Mammary epithelial cell (primary cell): ENCODE data around the gene CAMTA1.

Experiments used
- EZH2 ChIP-seq: IDR thresholded peaks from 2 replicates; pipeline ENCODE4 v1.6.1; 2012; ENCODE audit warnings: low read length, inconsistent platforms, borderline replicate concordance
- TF ChIP-seq, protein P1 (sequence below), 2 donors: IDR thresholded peaks in 1 of 2; conservative IDR thresholded peaks in 1 of 2; 2 replicates each; pipeline ENCODE4 v1.5.1; 2011 to 2012; ENCODE audit warnings: inconsistent platforms in 2 of 2, low read length in 2 of 2, mild to moderate bottlenecking in 2 of 2, control low read depth in 1 of 2, low read depth in 1 of 2; ENCODE audit not compliant: insufficient read depth in 1 of 2; ENCODE audit errors: extremely low read depth in 1 of 2

DNA sequence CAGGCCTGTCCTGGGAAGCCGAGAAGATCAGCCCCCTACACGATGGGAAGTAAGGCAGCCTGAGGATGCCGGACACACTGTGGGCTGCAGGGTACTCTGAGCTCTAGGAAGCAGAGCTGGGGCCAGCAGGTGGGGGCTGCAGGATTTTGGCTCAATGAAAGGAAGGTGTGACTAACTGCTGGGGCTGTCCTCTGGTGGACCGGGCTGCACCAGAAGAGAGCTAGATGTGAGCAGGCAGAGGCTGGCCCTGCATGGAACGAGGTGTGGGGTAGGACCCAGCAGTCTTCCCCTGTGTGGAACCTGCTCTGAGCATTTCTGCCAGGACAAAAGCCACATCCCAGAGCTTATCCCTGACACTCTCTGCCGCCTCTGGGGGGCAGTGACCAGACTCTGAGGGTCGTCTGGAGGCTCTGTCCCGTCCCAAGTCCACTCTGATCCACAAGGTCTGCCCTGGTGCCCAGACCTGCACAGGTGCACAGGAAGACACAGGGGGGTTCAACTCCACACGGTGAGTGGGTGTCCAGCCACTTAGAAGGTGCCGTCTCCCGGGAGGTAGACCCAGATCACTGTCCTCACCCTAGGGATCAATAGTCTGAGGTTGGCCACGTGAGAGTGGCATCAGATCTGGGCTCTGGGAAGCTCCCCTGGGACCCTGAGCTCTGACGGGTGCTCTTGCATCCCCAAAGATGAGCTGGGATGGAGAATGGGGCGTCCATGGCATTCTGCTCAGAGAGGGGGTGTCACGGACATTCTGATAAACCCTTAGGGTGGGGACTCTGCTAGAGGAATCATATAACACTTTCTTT is 798.2 kb downstream of the CAMTA1 start:
- TF ChIP-seq, protein P1, sequence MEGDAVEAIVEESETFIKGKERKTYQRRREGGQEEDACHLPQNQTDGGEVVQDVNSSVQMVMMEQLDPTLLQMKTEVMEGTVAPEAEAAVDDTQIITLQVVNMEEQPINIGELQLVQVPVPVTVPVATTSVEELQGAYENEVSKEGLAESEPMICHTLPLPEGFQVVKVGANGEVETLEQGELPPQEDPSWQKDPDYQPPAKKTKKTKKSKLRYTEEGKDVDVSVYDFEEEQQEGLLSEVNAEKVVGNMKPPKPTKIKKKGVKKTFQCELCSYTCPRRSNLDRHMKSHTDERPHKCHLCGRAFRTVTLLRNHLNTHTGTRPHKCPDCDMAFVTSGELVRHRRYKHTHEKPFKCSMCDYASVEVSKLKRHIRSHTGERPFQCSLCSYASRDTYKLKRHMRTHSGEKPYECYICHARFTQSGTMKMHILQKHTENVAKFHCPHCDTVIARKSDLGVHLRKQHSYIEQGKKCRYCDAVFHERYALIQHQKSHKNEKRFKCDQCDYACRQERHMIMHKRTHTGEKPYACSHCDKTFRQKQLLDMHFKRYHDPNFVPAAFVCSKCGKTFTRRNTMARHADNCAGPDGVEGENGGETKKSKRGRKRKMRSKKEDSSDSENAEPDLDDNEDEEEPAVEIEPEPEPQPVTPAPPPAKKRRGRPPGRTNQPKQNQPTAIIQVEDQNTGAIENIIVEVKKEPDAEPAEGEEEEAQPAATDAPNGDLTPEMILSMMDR (conservative IDR thresholded peaks at IDR 0.05 in 1 of 2, IDR thresholded peaks at IDR 0.05 in 1 of 2; ENCODE audit: extremely low read depth in 1 of 2, insufficient read depth in 1 of 2, low read depth in 1 of 2, low read length in 2 of 2), result no peak
- no peak for TF ChIP-seq EZH2
